Tongue (tissue), 2 donors: ENCODE results near the gene UBQLN1. TPM values are rescaled to one million over a fixed set of nuclear protein-coding genes. Genes with fewer than 3 reads are reported as not detected.

ENCODE experiments used
- DNase-seq: peaks from one replicate; pipeline ENCODE4 v3.0.0-alpha.2; 2015
- total RNA-seq: library from RNA; depleted of rRNA; stranded (reverse); fragments of >200 nt; gene quantifications from one replicate; pipeline ENCODE4 v1.2.3, GENCODE V29; 2014

Gene UBQLN1
- total RNA-seq, 1 donor from 2014 or later = 106 TPM

DNA sequence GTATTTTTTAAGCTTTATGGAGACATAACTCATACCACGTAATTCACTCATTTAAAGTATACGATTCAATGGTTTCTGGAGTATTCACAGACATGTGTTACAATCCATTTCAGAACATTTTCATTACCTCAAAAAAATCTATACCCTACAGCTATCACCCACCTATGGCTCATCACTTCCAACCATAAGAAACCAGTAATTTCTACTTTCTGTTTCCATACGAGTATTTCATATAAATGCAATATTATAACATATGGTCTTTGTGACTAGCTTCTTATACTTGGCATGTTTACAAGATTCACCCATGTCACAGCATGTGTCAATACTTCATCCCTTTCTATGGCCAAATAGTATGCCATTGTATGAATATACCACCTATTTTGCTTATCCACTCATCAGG, 18.8 kb downstream of the UBQLN1 start:
- DNase-seq = no peak

DNA sequence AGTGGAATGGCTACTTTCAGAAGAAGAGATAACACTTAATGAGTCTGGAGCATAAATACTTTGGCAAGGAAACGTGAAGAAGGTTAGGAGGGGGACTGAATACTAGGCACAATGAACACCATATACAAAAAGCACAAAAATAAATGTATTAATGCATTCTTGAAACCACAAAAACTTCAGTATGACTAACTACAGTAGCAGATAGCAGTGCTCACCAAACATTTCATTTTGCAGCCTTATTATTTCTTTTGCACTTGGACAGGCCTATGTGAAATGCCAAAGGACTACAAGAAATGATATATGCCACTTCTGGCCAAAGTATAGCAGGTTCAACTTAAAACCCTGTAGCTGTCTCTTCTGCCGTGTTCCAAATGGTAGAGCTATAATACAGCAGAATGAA, 26.3 kb downstream of the UBQLN1 start:
- no peak for DNase-seq

DNA sequence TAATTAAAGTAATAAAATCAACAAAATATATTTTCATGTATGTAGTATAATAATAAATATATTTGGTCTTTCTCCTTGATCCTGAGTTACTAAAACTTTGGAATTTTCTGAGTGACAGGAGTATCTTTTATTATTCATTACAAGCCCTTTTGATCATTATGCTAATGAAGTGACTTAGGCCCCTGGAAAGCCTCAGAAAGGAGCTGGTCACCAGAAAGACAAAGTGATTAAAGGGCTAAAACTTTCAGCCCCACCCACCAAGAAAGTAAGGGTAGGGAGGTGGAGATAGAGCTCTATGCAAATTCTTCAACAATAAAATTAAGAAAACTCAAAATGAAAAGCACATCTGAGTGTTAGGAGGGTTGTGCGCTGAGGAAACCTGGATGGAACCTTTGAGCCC, 27.5 kb downstream of the UBQLN1 start:
- DNase-seq = no peak

DNA sequence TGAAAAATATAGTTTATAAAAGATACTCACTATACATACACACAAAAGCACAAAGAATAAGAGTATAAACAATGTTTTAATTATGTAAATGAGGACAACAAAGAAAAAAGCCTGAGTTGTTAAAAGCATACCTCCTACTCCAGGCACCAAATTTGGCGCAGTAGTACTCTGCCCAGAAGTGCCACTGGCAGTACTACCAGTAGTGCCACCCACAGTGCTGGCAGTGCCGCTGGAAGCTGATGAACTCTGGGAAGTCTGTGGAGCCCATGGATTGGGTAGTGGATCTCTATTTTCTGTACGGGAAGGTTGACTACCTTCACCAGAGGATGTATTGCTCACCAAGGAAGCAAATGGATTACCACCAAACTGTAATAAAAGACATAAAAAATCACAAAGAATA, 30.2 kb downstream of the UBQLN1 start:
- DNase-seq = no peak

DNA sequence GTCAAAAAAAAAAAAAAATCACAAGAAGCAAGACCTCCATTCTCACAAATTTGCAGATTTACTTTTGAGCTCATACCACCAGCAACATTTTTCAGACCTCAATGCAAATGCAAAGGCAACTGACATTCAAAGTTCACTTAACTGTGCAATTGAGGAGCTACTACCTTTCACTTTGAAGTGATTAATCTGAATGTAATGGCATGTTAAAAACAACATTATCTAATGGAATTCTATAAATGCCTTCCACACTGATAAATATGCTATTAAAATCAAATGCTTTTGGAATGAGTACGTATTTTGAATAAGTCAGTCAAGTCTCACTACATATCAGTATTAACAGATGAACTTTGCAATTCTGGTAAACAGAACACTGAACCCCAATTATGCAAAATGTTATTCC, 32.3 kb downstream of the UBQLN1 start:
- no peak for DNase-seq

DNA sequence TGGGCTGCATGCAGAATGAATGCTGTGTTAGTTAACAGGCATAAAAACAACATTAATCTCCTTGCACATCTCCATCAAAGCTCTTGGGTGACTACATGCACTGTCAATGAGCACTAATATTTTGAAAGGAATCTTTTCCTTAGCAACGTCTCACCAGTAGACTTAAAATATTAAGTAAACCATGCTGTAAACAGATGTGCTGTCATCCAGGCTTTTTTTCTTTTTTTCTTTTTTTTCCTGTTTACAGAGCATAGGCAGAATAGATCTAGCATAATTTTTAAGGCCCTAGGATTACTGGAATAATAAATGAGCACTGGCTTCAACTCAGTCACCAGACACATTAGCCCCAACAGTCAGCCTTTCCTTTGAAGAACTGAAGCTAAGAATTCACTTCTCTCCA, 36.3 kb downstream of the UBQLN1 start:
- DNase-seq = no peak

DNA sequence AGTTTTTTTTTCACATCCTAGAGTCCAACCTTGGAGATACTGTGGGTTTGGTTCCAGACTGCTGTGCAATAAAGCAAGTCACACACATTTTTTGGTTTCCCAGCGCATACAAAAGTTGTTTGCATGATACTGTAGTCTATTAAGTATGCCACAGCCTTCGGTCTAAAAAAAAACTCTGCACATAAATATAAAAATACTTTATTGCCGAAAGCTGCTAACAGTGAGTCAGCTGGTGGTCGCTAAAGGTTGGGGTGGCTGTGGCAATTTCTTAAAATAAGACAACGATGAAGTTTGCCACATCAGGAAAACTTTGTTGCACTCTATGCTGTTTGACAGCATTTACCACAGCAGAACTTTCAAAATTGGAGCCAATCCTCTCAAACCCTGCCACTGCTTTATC, 37.4 kb downstream of the UBQLN1 start:
- no peak for DNase-seq

DNA sequence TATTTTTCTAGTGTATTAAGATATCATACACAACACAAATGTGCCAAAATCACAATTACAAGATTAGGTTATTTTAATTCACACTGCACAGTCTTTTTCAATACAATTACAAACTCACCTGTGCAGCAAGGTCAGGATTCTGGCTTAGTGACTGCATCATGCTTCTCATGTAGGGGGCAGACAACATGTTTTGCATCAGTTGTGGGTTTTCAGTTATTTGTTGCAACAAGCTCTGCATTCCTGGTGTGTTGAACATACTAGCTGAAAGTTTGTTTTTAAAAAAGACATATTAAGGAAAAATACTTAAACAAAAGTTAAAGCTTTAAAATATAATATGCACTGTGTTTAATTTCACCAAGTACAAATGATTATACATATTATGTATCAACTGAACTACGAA, 38.7 kb downstream of the UBQLN1 start:
- DNase-seq = no peak

DNA sequence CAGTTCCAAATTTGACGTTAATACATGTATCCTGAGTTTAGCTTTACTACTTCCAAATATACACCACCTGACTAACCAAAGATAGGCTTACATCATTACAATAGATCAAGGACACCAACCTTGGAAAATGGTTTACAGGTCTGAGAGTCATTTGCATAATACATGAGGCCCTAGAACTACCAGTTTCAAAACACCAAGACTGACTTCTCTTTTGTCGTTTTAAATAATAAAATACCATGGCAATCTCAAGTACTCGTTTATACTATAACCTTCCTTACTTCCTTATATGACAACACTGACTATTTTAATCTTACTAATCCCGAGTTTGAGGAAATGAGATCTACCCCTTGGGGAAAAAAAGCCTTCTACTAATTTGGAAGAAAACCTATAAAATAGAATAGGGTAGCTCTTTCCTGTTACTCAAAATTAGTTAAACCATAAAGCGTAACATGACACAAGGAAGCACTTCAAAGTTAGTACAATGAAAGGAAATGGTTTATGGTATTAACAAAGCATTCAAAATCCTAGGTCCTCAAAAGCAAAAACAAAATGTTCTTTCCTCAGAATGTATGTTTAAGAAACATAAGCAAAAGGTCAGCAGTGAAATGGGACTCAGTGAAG, 42.1 kb downstream of the UBQLN1 start:
- no peak for DNase-seq

DNA sequence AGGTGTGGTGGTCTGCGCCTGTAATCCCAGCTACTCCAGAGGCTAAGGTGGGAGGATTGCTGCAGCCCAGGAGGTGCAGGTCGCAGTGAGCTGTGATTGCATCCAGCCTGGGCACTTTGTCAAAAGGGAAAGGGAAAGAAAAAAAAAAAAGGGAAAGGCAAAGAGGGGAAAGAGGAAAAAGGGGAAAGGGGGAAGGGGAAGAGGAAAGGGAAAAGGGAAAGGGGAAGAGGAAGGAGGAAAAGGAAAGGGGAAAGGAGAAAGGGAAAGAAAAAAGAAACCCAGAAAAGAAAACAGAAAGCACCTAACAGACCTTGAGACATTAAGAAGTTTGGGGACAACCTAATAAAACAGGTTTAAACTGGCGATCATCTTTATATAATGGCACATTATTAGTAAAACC, 44.8 kb downstream of the UBQLN1 start:
- no peak for DNase-seq

DNA sequence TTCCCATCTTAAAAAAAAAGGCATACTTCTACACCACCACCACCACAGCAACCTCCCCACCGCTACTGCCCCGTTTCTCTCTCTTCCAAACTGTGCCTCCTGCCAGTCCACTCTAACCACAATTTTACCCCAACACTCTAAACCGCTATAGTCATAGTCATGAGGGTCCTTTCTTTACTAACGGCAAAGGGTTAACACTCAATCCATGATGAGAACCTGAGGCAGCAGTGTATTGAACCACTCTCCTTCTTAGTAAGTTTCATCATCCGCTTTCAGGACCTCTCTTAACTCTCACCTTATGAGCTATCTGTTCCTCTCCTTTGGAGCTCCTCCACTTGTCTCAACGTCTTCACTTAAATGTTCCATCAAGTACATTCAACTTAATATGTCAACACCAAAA, 50.8 kb downstream of the UBQLN1 start:
- DNase-seq = no peak

DNA sequence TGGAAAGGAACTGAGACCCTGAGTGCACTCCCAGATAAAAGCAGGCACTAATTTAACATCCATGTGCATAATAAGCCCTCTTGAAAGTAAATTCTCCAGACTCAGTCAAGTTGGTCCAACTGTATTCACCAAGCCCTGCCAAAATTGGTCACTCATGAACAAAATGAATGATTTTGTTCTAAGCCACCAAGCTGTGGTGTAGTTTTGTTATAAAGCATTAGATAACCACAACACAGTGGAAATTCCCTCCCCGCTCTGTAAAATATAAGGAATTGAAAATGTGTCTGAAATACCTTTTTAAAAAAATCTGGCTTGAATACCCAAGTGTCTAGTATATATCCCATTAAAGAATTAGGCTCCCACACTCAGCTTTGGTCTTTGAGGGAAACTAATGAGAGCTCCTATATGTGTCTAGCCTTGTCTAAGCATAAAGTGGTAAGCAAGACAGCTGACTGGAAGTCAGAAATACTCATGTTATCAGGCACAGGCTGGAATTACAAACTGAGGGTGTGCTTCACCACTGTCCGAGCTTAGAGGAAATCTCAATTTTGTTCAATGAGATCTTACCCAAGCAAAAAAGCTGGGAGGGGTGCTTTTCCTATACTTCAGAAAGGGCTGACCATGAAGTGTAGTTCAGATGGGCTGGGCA, 51.6 kb downstream of the UBQLN1 start:
- DNase-seq = no peak

DNA sequence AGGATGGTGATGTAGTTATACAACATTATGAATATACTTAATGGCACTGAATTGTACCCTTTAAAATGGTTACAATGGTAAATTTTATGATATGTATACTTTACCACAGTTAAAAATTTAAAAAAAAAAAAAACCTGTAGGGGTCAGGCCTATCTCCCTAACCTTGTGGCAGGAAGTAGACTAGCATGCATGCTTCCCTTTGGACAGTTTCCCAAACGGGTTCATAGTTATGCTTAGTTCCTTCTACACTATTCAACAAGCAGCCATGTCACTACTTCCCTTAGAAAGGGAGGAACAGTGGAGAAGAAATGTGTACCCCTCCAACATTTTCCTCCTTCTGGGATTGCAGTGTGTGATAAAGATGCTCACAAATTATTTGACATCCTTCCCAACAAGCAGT, 52.3 kb downstream of the UBQLN1 start:
- DNase-seq = no peak

DNA sequence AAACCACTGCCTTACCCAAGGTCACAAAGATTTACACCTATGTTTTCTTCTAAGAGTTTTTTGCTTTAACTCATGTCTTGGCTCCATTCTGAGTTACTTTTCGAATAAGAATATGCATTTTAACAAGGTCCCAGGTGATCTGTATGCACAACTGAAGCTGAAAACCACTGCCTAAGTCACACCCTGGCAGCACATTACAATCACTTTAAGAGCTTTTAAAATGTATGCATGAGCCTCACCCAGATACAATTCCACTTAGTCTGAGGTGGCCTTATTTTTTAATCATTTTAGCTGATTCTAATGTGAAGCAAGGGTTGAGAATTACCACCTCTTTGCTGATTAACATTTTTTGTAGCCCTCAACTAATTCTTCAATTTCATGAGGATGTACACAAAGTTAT, 55.3 kb downstream of the UBQLN1 start:
- no peak for DNase-seq

DNA sequence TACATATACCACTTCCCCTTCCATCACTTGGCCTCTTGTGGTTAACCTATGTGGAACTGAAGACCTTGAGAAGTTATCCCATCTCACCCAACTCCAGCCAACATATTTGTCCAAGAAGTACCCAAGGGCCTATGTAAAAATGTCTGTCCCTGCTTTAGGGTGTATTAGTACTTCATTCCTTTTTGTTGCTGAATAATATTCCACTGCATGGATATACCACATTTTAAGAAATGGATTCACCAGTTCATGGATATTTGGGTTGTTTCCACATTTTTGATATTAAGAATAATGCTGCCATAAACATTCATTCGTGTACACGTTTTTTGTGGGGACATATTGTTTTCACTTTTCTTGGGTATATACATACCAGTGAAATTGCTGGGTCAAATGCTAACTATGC, 56.2 kb downstream of the UBQLN1 start:
- DNase-seq = no peak

DNA sequence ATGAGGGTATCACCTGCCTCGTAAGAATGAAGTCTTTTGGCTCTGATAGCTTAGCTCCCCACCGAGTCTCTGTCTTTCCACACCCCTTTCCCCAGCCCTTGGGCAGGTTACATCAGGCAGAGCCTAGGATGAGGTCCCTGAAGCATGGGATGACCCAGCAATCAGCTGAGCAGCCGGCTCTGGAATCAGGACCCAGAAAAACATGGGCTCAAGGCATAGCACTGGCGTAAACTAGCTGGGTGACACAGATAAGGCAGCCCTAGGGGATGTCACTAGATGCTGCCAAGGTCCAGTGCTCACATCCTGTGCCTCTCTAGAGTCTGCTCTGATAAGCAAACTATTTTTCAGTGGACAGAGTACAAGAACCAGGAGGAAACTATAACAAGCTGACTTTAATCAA, 58.2 kb downstream of the UBQLN1 start:
- DNase-seq = peak; percentile 2

DNA sequence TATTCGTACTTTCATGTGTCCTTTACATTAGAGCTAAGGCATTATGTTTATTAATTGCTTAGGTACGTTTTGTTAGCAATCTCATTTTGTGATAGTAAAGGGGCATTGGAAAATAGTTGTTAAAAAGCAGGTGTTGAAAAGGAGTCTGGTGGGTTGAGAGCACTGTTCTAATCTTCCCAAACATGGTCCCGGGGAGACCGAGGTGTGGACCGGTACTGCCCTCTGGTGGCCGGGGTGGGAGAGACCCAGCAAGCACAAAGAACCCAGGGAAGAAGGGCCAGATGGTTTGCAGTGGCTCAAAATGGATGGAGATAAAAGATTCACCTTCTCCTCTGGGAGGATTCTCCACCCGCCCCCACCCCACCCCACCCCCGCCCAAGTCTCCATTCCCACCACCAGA, 58.7 kb downstream of the UBQLN1 start:
- DNase-seq = peak; percentile 64

DNA sequence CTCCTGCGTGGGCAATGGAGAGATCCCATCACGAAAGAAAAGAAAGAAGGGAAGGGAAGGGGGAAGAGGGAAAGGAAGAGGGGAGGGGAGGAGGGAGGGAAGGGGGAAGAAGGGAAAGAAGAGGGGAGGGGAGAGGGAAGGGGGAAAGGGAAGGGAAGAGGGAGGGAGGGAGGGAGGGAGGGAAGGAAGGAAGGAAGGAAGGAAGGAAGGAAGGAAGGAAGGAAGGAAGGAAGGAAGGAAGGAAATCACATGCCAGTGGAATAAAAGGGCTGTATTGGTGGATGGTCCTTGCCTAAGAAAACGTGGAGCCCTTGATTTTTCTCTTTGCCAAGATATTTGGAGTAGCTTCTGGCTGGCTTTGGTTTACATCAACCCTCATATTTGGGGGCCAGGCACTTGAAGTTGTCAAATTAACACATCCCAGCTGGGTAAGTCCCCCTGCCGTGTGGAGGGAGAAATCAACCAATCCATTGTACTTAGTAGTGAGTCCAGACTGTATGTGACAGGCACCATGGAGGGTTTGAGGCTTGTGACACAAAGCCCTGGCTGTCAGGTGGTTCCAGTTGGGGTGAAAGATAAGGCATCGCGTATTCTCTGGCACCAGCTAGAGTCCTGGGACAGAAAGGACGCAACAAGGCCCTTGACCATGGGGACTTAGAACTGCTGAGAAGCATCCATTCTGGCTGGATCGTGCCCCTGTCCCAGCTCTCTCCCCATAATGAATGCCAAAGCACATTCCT, 61.1 kb downstream of the UBQLN1 start:
- peak; percentile 35 for DNase-seq

DNA sequence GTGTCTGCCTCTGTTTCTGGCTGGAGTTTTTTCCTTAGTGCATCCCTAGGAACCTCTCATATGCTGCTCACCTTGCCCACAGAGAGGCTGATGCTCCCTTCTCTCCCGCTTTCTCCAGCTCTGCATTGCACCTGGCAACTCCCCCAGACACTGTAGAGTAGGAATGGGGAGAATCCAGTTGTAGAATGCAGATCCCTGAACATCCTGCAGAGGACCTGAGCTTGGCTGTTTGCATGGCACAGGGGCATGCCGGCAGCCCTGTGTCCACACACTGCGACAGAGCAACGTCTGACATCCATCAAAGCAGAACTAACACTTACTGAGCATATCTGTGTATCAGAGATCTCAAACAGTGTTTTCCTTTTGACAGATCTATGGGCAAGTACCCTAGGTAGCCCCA, 65.0 kb downstream of the UBQLN1 start:
- DNase-seq = no peak

DNA sequence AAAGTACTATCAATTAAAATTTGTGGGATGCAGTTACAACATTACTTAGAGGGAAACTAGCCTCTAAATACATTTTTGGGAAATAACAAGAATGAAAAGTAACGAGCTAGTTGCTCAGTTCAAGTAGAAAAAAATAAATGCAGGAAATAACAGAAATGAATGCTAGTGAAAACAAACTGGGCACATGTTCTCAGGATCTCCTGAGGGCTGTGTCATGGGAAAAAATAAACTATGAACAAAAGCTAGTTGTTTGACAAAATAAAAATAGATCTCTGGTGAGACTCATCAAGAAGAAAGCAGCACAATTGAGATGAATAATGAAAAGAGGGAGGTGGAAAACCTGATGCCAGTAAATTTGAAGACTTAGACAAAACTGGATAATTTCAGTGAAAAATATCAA, 68.5 kb downstream of the UBQLN1 start:
- DNase-seq = no peak

DNA sequence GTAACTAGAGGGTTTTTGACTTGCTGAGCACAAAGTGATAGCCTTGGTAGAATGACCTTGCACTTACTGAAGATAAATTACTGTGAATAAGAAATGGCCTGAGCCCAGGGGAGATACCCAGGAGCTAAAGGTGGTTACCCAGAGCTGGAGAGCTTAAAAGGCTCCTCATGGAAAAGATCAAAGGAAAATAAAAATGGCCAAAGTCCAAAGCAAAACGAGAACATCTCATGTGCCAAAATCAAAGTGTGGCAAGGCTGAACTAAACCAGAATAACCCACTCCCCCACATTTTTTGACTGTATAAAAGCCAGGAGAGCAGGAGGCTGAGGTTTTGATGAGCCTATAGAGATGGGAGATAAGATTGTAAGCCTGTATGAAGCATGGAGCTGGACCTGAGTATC, 70.4 kb downstream of the UBQLN1 start:
- no peak for DNase-seq

DNA sequence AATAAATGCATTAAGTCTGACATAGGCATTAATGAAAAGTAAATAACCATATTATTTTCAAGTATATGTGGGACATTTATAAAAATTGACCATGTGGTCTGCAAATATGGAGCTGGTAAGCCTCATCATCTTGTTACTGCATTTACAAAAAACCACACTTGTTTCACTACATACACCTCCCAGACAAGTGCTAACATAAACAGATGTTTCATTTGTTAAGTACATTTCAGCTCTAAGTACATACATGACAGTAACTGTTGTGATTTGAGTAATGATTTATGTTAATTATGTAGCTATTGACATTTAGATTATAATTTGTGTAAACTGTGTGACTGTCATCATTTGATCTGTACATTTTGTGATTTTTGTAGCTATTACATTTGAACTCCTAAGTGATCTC, 70.9 kb downstream of the UBQLN1 start:
- DNase-seq = no peak

DNA sequence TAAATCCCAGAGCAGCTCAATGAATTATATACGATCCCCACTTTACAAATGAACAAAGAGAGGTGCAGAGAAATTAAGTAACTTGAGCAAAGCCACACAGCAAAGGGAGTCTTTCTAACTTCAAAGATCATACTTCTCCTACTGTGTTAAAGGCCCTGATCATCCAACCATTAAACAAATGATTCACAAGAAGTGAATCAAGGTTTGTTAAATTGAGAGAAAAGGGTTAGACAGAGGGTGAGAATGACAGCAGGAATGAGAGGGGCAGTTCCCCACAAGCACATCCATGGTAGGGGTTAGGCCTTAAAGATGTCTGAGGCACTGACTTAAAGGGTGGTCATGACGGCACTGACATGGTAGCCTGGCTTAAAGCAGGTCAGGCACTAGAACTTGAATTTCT, 74.1 kb downstream of the UBQLN1 start:
- DNase-seq = no peak

DNA sequence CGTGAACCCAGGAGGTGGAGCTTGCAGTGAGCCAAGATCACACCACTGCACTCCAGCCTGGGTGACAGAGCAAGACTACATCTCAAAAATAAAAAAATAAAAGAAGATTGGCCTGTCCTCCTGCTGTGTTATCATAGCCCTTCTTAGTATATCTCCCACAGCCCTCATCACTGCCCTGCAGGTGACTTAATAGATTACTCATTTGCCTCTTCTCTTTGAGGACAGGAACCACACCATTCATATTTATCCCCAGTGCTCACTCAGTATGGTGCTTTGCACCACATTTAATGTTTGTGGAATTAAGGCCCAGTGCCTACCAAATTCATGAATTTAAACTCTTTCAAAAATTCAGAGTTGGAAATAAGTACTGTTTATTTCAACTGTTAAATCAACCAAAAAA, 74.5 kb downstream of the UBQLN1 start:
- no peak for DNase-seq
